Stimulated activated CD8-positive, alpha-beta memory T cell treated with anti-CD3 and anti-CD28 coated beads, Interleukin-2, amount 100 ng/mL, for 1 hour (primary cell): ENCODE results near the gene ADAM23.

ENCODE experiments used
- DNase-seq, 2 donors: peaks; one replicate each; pipeline ENCODE4 v3.0.0-alpha.2; 2020; ENCODE audit warnings: low read depth in 2 of 2

The ADAM23 gene

DNA sequence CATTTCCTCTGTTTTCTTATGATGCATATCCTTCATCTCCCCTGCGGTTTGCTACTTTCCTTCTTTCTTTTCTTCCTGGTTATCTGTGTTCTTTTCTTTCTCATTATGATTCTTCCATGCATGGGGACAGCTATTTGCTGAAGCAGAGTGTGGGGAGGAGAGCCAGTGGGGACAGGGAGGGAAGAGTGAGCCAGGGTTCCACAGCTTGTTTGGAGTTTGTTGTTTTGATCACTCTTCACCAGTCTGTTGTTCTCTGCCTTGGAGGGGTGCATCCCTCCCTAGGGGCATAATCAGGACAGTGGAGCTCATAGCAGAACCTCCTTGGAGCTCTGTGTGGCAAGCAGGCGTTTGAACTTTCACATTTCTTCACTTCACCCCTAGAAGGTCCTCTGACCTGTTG is 68.0 kb downstream of the ADAM23 start:
- no peak for DNase-seq

DNA sequence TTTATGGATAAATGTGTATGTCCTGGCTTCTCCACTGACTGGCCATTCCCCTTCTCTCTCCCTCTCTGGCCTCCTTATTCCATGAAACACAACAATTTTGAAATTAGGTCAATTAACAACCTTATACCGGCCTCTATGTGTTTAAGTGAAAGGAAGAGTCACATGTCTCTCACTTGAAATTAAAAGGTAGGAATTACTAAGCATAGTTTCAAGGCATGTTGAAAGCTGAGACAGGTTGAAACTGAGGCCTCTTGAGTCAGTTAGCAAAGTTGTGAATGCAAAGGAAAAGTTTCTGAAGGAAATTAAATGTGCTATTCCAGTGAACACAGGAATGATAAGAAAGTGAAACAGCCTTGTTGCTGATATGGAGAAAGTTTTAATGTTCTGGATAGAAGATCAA is 69.7 kb downstream of the ADAM23 start:
- DNase-seq, result no peak

DNA sequence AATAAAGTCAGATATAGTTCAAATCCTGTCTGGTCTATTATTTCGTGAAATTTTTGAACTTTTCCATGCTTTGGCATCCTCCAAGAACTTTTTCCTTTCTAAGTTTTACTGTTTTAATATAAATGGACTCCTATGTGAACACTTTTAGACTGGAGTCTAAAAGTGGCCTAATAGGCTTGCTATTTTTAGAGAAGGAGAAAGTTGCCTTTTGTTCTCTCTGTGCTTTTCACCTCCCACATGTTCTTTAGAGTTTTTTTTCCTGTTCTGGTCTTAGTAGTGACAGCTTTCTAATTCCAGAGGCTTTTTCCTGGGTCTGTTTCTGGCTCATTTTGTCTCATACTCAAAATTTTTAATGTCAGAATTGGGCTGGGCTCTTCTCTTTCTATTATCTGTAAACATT is 72.2 kb downstream of the ADAM23 start:
- no peak for DNase-seq

DNA sequence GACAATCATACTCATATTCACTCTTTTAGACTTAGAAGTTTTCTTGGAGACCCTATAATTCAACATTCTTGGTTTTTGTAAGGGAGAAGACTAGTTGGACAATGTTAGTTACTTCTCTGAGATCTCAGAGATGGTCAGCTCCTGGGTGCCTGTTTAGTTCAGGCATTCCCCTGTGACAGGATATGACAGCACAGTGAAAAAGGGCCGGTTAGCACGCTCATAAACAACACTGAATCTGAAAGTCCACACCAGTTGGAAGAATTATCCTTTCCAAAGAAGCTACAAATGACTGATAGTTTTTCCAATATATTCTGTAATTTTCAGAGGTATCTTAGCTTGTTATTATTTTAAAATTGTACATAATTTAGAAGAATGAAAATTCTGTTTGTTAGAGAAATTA is 75.7 kb downstream of the ADAM23 start:
- no peak for DNase-seq

DNA sequence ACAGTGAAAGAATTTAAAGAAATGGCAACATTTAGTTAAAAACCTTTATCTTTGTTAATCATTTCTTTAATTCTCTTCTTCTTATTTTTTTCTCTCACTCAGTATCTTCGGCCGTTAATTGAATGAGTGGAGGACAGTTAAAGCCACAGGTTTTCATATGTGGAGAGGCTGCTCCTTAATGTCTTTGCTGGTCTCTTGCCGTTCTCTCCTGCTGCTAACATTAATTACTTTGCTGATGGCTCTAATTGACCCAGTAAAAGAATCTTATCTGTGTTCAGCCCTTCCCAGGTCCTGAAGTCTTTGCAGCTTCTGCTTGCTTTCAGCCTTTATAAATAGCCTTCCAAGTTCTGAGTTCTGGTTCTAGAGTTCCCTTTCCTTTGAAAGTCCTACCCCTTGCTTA is 77.1 kb downstream of the ADAM23 start:
- DNase-seq, result no peak

DNA sequence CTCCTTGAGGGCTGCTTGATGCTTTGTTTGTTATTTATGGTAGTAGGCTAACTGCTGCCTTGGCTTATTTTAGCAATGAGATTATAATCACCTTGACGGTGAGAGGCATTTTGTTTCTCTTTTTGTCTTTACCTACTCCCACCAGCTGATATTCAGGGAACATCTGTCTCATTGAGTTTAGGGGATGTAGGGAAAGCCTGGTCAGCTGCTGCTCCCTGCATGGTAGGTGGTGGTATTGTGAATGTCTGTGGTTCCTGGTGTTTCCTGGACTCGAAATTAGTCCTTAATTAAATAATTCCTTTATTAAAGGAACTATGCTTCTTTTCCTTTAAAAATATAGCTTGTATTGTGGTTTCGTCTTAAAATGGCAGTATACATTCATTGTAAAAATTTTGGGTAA is 77.8 kb downstream of the ADAM23 start:
- DNase-seq, result no peak

DNA sequence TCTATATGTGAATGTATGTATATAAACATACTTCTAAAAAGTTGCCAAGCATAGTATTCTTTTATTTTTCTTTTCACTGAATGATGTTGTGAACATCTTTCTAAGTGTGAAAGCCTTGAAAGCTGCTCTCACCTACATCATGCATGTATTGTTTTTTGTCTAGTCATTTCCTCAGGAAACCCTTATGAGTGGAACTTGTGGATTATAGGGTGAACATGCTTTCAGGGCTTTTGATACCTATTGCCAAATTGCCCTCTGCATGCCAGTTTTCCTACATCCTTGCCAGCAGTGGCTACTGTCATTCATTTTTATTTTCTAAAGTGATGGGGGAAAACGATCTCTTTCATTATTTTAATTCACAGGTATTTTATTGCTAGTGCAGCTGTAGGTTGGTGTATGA is 78.3 kb downstream of the ADAM23 start:
- DNase-seq, result no peak

DNA sequence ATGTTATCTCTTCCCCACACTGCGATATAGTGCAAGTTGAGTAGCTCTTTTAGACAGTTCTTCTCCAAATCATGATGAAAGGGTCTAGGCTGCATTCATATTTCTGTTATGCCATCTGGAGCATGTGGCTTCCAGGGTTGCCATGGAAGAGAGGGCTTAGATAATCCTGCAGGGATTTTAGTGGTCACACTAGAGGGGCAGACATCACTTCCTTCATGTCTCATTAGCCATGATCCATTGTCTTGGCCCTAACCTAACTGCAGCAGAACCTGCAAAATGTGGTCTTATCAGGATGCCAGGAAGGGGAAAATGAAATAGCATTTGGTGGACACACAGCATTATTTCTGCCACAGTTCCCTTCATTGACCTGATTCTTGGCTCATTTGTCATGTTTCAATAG is 83.1 kb downstream of the ADAM23 start:
- DNase-seq, result no peak

DNA sequence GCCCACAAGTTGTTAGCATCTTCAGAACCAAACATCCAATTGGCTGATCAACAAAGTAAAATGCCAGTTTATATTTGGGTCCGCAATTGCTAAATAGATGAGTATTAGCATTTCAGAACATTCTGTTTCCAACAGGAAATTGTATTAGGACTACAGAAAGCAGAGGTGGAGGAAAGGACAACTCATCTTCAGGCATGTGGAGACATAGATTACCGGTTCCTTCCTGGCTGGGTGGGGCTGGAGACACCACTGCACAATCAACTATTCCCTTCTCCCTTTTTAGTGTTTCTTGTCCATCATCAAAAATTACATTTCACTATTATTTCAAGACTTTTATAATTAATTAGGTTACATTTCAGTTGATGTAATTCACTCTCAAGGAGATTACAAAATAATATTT is 83.8 kb downstream of the ADAM23 start:
- no peak for DNase-seq

DNA sequence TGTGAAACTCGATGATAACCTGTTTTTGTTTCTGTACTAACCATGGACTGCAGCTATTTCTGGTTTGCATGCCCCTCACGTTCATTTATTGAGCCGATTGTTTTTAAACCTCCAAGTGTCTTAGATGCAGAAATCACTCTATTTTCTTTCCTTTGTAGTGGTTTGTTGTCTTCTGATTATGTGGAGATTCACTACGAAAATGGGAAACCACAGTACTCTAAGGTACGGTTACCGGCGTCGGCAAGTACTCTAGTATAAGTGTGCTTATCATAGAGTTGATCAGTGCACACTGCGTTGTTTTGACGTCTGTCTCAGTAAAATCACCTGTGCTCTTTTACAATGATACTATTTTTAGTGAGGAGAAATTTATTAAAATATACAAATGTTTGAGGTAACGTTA is 87.4 kb downstream of the ADAM23 start:
- DNase-seq, result peak in 1 of 2 donors; percentile 3

DNA sequence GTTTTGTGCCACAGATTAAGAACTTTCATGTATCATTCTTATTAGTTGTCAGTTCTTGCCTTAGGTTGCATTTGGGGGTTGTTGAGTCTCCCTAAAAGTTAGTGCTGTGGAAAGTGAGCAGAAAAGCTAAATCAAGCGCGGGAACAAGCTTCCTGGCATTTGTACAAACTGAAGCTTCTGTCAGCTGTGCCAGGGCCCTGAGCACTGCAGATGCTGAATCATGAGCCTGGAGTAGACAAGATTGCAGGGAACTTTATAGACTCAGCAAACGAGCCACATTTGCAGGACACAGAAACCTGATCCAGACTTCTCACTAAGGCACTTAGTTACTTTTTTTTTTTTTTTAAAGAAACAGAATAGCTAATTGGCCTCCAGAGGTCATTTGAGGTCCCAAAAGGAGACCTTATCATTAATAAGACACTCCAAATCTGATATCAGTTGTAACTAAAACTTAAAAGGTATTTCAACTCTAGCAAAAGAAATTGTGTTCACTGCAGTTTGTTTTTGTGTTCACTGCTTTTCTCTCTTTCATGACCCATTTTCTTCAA is 88.7 kb downstream of the ADAM23 start:
- no peak for DNase-seq

DNA sequence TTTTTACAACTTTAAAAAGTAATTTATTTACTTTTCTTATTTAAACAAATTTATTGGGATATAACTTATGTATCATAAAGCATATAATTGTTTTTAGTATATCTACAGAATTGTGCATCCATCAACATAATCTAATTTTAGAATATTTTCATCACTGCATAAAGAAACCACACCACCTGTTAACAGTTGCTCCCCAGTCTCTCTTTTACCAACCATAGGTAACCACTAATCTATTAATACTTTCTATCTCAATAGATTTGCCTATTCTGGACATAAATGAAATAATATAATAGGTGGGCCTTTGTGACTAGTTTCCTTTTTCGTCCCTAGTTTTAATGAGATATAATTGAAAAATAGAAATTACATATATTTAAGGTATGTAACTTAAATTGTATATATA is 90.6 kb downstream of the ADAM23 start:
- no peak for DNase-seq

DNA sequence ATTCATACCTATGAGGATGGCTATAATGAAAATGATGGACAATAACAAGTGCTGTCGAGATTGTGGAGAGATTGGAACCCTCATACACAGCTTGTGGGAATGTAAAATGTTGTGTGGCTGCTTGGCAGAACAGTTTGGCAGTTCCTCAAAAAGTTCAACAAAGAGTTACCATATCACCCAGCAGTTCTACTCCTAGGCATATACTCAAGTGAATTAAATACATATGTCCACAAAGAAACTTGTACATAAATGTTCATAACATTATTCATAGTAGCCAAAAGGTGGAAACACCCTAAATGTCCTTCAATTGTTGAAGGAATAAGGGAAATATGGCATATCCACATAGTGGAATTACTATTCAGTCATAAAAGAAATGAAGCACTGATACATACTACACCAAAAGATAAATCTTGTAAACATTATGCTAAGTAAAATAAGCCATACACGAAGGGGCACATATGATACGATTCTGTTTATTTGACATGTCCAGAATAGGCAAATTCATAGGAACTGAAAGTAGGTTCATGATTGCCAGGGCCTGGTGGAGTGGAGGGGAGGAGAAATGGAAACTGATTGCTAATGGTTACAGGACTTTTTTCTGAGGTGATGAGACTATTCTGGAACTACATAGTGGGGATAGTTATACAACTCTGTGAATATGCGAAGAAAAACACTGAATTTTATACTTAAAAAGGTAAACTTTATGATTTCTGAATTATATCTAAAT is 92.1 kb downstream of the ADAM23 start:
- no peak for DNase-seq

DNA sequence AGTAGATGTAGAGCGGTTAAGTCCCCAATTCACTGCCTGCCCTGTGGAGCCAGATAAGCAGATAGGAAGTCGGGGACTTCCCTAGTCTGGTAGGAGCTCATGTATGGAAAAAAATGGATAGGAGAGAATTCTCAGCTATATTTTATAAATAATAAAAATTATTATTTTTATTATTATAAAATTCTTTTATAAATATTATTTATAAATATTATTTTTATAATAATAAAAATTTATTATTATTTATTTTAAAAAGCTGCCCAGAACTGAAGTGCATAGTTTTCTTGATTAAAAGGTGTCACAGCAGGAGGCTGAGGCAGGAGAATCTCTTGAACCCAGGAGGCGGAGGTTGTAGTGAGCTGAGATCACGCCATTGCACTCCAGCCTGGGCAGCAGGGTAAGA is 97.4 kb downstream of the ADAM23 start:
- no peak for DNase-seq

DNA sequence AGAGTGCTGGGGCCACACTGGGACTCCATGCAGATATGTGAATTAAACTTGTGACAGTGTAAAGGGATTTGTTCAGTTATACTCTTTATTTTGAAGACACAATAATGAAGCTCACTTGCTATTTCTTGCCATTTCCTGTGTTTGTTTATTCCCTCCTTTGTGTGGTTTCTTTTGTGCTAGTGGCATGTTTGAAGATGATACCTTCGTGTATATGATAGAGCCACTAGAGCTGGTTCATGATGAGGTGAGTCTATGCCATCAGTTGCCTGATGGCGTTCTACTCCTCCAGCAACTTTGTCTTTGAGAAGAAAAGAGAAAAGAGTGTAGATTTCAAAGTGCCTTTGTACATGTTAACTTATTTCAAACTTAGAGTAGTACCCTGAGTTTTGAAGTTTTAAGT is 99.7 kb downstream of the ADAM23 start:
- no peak for DNase-seq

DNA sequence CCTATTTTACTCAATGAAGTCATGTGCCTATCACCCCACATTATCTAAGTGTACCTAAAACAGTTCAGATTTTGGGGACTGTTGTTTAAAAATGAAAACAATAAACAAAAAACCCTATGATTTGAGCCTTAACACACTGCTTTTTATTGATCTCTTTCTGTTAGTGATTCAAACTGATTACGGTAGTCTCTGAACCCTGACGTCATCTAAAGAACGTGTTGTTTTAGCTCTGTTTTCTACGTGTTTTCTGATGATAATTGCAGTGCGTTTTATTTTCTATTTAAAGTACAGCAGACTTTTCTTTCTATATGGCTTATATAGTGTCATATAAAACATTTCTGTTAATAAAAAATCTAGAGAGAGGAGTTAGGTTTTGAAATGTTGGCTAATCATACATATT is 105.1 kb downstream of the ADAM23 start:
- no peak for DNase-seq

DNA sequence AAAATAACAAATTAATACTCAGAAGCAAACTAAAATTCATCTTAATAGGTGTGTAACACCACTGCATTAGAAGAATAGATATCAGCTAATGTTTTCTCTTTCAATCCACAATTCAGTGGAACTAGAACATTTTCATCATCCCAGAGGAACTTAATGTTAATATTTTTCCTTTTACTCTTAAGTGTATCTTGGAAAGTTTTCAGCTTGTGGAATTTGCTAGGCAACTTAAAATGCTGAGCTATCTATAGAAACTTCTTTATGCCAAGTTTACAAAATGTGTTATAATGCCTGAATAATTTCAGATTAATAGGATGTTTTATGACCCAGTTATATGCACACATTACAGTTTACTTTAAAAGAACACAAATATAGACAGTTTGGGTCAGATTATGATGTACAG is 112.4 kb downstream of the ADAM23 start:
- no peak for DNase-seq

DNA sequence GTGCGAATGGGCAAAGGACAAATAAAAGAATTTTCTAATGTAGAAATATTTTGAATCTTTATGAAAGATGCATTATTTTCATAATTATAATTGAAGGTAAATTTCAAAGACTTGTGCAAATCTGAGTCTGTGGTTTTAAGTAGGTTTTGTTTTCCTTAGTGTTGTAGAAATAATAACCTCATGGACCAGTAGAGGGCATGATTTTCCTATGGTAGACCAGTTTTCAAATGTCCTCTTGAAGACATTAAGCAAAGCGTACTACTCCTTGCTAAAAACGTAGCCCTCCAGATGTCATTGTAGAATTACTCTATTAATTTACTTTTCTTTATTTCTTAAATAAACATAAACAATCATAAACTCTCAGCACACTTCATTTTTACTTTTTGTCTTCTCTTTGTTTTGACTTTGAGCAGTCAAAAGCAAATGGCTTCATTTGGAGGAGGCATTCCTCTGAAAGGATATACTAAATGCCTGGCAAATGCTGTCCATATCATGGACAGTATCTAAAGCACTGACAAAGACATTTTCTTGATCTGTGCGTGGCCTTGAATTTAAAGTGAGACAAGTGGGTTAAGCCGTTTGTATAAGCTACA is 113.1 kb downstream of the ADAM23 start:
- DNase-seq, result no peak

DNA sequence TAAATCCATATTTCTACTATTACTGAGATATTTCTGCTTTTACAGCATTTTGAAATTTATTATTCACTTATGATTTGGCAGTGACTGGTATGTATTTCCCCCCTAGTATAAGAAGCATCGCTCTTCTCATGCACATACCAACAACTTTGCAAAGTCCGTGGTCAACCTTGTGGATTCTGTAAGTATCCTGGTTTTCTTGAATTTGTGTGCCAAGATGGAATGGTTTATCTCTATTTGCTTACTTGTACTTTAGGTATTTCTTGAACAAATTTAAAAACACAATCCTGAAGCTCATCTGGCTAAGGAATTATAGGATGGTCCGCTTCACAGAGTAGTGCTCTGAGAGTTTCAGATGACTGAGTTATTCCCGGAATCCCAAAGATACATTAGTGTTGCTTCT is 114.0 kb downstream of the ADAM23 start:
- no peak for DNase-seq

DNA sequence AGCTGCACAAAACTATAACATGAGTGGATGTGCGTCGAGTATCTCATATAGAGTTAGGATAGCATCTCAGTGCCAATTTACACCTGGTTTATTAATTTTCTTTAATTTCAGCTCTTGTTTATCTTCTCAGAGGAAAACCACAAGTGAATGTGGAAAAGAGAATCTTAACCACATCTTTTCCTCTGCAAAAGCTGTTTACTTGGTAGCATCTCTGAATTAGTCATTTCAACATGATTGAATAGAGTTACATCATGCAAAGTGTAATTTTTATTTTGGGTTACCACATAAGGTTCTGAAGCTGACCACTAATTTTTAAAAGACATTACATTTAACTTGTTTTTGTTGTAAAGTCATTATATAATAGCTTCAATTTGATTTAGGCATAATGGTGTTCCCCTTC is 115.2 kb downstream of the ADAM23 start:
- DNase-seq, result no peak

DNA sequence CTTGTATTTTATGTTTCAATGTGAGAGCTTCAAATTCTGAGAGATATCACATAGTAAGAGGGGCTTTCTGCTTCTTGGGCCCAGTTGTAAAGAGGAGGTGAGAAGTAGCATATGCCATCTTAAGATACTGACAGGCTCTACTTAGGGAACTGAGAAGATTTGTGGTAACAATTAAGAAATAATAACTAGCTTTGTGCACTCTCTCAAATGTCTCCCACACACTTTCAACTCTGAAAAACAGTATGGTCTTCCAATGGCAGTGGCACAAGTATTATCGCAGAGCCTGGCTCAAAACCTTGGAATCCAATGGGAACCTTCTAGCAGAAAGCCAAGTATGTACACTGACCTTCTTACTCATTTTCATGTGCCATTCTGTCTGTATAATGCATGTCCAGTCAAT is 118.6 kb downstream of the ADAM23 start:
- no peak for DNase-seq

DNA sequence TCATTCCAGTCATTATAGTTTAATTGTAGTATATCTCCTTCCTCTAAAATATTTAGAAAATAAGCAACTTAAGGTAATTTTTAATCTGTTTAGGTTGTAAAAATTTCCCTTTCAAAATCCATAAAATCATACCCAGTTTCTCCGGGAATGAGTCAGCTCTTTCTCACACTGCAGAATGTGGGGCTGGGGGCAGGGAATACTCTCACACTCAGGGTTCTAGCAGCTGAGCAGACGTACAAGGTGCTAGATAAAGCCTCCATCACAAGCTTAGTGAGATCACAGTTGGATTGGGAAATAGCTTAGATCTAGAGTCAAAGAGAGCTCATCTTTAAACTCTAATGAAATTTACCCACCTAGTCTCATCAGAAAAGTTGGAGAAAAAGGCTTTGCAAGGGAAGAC is 119.0 kb downstream of the ADAM23 start:
- no peak for DNase-seq

DNA sequence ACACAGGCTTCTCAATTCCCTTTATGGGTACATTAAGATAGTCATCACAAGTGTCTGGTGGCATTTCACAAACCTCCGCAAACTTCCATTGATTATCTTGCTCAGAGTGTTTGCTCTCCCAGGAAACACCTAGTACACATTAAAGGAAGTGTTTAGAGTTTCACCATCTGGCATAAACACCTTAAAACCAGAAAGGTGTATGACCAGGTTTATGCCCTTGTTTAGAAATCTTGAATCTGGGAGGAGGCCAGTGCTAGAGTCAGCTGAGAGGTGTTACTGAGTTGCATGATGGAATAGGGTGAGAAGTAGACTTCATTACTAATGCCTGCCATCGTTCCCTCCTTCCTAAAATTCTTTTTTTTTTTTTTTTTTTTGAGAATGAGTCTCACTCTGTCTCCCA is 120.0 kb downstream of the ADAM23 start:
- no peak for DNase-seq

DNA sequence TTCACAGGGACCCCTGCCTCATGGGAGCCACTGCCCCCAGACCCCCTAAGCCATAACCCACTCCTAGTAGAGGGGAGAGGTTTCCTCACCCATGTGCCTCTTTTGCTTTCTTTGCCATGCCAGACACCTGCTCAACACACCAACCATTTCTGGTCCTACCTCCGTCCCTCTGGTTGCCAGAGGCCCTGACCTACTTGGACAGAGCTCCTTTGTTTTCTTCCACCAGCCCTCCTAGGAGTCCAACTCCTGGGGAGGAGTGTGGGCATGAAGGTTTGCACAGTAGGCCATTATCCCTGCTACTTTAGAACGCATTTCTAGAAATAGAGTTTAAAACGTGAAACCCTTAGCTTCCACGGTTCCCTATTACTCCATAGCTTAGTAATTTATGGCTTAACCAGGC is 122.3 kb downstream of the ADAM23 start:
- DNase-seq, result no peak
